ENCODE data around the gene UBE2L6.

DNA sequence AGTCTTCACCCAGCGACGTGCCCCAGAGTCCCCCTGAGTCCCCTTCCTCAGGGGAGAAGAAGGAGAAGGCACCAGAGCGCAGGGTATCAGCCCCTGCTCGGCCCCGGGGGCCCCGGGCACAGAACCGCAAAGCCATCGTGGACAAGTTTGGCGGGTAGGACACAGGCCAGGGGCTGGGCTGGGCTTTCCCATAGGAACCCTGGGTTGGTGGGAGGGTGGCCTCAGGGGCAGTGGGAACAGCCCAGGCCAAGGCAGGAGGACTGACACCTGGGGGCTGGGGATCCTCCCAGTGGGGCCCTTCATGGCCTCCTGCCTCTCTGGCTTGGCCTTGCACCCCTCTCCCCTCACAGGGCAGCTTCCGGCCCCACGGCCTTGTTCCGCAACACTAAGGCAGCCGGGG, 21.6 kb downstream of the UBE2L6 start:
- TF ChIP-seq CTCF (IDR thresholded peaks at IDR 0.05) (no peak), IRF2 (CRISPR knock-in tag; IDR thresholded peaks at IDR 0.05; ENCODE audit: borderline replicate concordance, low read depth) (no peak), FOXP1 (CRISPR knock-in tag; IDR thresholded peaks at IDR 0.05; ENCODE audit: borderline replicate concordance) (no peak), NR1H2 (CRISPR knock-in tag; IDR thresholded peaks at IDR 0.05) (no peak), CREB1 (CRISPR knock-in tag; IDR thresholded peaks at IDR 0.05) (no peak), NR3C1 (CRISPR knock-in tag; conservative IDR thresholded peaks at IDR 0.05; ENCODE audit: low read depth) (no peak), USF2 (CRISPR knock-in tag; IDR thresholded peaks at IDR 0.05) (no peak), ARID4B (CRISPR knock-in tag; IDR thresholded peaks at IDR 0.05; ENCODE audit: borderline replicate concordance) (no peak), JUN (CRISPR knock-in tag; IDR thresholded peaks at IDR 0.05) (no peak)
- TF ChIP-seq, protein P1, sequence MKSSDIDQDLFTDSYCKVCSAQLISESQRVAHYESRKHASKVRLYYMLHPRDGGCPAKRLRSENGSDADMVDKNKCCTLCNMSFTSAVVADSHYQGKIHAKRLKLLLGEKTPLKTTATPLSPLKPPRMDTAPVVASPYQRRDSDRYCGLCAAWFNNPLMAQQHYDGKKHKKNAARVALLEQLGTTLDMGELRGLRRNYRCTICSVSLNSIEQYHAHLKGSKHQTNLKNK (CRISPR knock-in tag; IDR thresholded peaks at IDR 0.05): no peak
